Inflammatory macrophage (primary cell): ENCODE measurements around the gene GUCY1A1.
A peak's percentile ranks its signal among the peaks of the same experiment; 100 is the strongest.

ENCODE experiments used
- DNase-seq, 2 donors: peaks; one replicate each; pipeline ENCODE4 v3.0.0-alpha.2; 2020 to 2022

The GUCY1A1 gene

GRCh38 chr4:155745984-155746383 lies 79.3 kb downstream of the GUCY1A1 start:
- DNase-seq: no peak

GRCh38 chr4:155748039-155748438 lies 81.4 kb downstream of the GUCY1A1 start:
- no peak for DNase-seq

- no peak for DNase-seq
Measured at GRCh38 chr4:155749041-155749440, 82.4 kb downstream of the GUCY1A1 start.

- DNase-seq: no peak
Measured at GRCh38 chr4:155751569-155751968, 84.9 kb downstream of the GUCY1A1 start.

- no peak for DNase-seq
Measured at GRCh38 chr4:155757745-155758265, 91.2 kb downstream of the GUCY1A1 start.

- peak; percentile 90 for DNase-seq
Measured at GRCh38 chr4:155758481-155759371, 92.1 kb downstream of the GUCY1A1 start, which contains the start of gene GUCY1B1. Gene GUCY1B1, plus strand, starts transcription at chr4:155759021. Its CDS starts 120 bp downstream, at chr4:155759141.

GRCh38 chr4:155759372-155760252 lies 93.0 kb downstream of the GUCY1A1 start:
- peak in 1 of 2 donors; percentile 11 for DNase-seq

GRCh38 chr4:155761047-155761446 lies 94.4 kb downstream of the GUCY1A1 start:
- DNase-seq: no peak

- no peak for DNase-seq
Measured at GRCh38 chr4:155761916-155762315, 95.3 kb downstream of the GUCY1A1 start.

- no peak for DNase-seq
Measured at GRCh38 chr4:155762334-155762733, 95.7 kb downstream of the GUCY1A1 start.

- no peak for DNase-seq
Measured at GRCh38 chr4:155763551-155763950, 96.9 kb downstream of the GUCY1A1 start.

- no peak for DNase-seq
Measured at GRCh38 chr4:155765149-155765548, 98.5 kb downstream of the GUCY1A1 start.

- DNase-seq: no peak
Measured at GRCh38 chr4:155766622-155767021, 100.0 kb downstream of the GUCY1A1 start.

GRCh38 chr4:155768370-155768769 lies 101.7 kb downstream of the GUCY1A1 start:
- no peak for DNase-seq

GRCh38 chr4:155769090-155769489 lies 102.4 kb downstream of the GUCY1A1 start:
- DNase-seq: peak; percentile 43 to 72

GRCh38 chr4:155772459-155773195 lies 106.0 kb downstream of the GUCY1A1 start:
- no peak for DNase-seq

GRCh38 chr4:155773196-155773800 lies 106.7 kb downstream of the GUCY1A1 start:
- no peak for DNase-seq

- DNase-seq: no peak
Measured at GRCh38 chr4:155774033-155774432, 107.4 kb downstream of the GUCY1A1 start.

- no peak for DNase-seq
Measured at GRCh38 chr4:155777971-155778735, 111.5 kb downstream of the GUCY1A1 start.

- DNase-seq: no peak
Measured at GRCh38 chr4:155780775-155781174, 114.1 kb downstream of the GUCY1A1 start.

GRCh38 chr4:155781249-155781831 lies 114.7 kb downstream of the GUCY1A1 start:
- DNase-seq: no peak
